DOHH2 (cell line): Measurements from ENCODE around the gene CCDC107.

Source experiments
- EZH2phosphoT487 ChIP-seq: fragments of 200-600 bp; sonication (generic); IDR thresholded peaks from 2 replicates; pipeline ENCODE4 v1.6.1; 2017; ENCODE audit warnings: borderline replicate concordance, mild to moderate bottlenecking, antibody characterized with exemption, low read length, moderate library complexity, mixed read lengths
- TF ChIP-seq, protein P1 (sequence below): fragments of 200-600 bp; sonication (generic); IDR thresholded peaks from one replicate; pipeline ENCODE4 v1.5.1; 2014; ENCODE audit warnings: antibody characterized with exemption, mild to moderate bottlenecking, low read depth, low read length; ENCODE audit not compliant: poor library complexity, severe bottlenecking

DNA sequence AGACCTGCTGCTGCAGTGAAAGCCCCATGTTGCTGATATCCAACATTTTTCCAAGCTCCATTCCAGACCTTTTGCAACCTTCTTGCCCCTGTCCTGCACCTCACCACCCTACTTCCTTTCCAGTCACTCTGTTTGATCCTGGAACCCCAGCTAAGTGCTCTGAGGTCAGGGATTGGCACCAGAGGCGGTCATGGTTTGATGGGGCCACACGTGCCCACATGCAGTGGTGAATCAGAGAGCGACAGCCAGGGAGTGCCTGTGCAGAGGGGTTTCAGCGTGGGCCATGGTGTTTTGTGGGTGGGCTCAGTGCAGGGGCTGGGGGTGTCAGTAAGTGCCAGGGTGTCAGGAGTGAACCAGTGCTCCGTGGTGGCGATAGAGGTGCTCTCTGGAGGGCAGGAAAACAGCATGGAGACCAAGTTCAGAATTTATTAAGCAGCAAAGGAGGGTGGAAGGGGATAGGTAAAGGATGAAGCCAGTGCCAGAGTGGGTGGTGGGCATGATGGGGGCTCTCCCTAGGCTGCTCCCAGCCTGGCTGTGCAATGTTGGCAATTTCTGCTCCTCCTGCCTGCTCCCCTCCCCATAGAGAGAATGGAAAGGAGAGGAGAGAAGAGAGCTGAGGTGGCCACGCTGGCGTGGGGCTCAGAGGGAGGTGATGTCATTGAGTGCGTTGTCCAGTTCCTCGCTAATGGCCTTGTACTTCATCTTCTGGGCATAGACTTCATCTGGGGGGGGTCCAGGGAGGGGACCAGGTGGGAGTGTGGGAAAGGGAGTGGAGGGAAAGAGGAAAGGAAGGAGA lies 24.6 kb downstream of the CCDC107 start:
- TF ChIP-seq, protein P1, sequence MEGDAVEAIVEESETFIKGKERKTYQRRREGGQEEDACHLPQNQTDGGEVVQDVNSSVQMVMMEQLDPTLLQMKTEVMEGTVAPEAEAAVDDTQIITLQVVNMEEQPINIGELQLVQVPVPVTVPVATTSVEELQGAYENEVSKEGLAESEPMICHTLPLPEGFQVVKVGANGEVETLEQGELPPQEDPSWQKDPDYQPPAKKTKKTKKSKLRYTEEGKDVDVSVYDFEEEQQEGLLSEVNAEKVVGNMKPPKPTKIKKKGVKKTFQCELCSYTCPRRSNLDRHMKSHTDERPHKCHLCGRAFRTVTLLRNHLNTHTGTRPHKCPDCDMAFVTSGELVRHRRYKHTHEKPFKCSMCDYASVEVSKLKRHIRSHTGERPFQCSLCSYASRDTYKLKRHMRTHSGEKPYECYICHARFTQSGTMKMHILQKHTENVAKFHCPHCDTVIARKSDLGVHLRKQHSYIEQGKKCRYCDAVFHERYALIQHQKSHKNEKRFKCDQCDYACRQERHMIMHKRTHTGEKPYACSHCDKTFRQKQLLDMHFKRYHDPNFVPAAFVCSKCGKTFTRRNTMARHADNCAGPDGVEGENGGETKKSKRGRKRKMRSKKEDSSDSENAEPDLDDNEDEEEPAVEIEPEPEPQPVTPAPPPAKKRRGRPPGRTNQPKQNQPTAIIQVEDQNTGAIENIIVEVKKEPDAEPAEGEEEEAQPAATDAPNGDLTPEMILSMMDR = no peak
- no peak for TF ChIP-seq EZH2phosphoT487
